SK-N-SH (cell line): Measurements from ENCODE around the gene TRAPPC3.
"Not testable (repeated sequence)": the region's sequence is repeated elsewhere in the genome, so short reads cannot be mapped to it uniquely, and the experiment has no call there.

Source experiments
- CHD2 ChIP-seq: fragments of 150-350 bp; IDR thresholded peaks from 2 replicates; pipeline ENCODE4 v1.6.1; 2018; ENCODE audit warnings: low read length; ENCODE audit not compliant: partially characterized antibody
- RFX5 ChIP-seq: IDR thresholded peaks from 2 replicates; pipeline ENCODE4 v1.6.1; 2012; ENCODE audit warnings: mild to moderate bottlenecking, improper control_type of control experiment, low read length
- TF ChIP-seq, protein P1 (sequence below): fragments of 200-600 bp; sonication (generic); IDR thresholded peaks from 2 replicates; pipeline ENCODE4 v1.6.1; 2017; ENCODE audit warnings: antibody characterized with exemption, mild to moderate bottlenecking, moderate library complexity

GRCh38 chr1:36196805-36197204 lies 47.5 kb upstream of the TRAPPC3 start:
- TF ChIP-seq, protein P1, sequence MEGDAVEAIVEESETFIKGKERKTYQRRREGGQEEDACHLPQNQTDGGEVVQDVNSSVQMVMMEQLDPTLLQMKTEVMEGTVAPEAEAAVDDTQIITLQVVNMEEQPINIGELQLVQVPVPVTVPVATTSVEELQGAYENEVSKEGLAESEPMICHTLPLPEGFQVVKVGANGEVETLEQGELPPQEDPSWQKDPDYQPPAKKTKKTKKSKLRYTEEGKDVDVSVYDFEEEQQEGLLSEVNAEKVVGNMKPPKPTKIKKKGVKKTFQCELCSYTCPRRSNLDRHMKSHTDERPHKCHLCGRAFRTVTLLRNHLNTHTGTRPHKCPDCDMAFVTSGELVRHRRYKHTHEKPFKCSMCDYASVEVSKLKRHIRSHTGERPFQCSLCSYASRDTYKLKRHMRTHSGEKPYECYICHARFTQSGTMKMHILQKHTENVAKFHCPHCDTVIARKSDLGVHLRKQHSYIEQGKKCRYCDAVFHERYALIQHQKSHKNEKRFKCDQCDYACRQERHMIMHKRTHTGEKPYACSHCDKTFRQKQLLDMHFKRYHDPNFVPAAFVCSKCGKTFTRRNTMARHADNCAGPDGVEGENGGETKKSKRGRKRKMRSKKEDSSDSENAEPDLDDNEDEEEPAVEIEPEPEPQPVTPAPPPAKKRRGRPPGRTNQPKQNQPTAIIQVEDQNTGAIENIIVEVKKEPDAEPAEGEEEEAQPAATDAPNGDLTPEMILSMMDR: not testable (repeated sequence)
- TF ChIP-seq CHD2, RFX5: not testable (repeated sequence)
